Heart left ventricle (tissue), 16 donors: ENCODE data around the gene TAPT1. TPM values are rescaled to one million over a fixed set of nuclear protein-coding genes. Genes with fewer than 3 reads are reported as not detected.

Experiments
- ATAC-seq, 4 donors: fragments of 200-7000 bp; cut with Tn5 transposase; one replicate each; pipeline ENCODE4 v1.9.1; 2020 to 2022; ENCODE audit warnings: moderate library complexity in 4 of 4, mild to moderate bottlenecking in 3 of 4, moderate number of reproducible peaks in 1 of 4
- DNase-seq, 5 donors: peaks; one replicate each; pipeline ENCODE4 v3.0.0-alpha.2; 2020
- H3K27ac ChIP-seq, 12 donors: fragments of 200-600 bp; sonication (generic) in 4 of 12; one replicate each; pipeline versions ENCODE4 v1.5.0 to v1.8.0; 2016 to 2022; ENCODE audit warnings: mild to moderate bottlenecking in 2 of 12
- H3K27me3 ChIP-seq, 9 donors: fragments of 200-600 bp; sonication (generic) in 2 of 9; one replicate each; pipeline versions ENCODE4 v1.5.1 to v1.8.0; 2016 to 2022; ENCODE audit warnings: mild to moderate bottlenecking in 3 of 9
- H3K36me3 ChIP-seq, 9 donors: fragments of 200-600 bp; sonication (generic) in 2 of 9; one replicate each; pipeline versions ENCODE4 v1.5.0 to v1.8.0; 2018 to 2022; ENCODE audit warnings: mild to moderate bottlenecking in 2 of 9
- H3K4me1 ChIP-seq, 12 donors: fragments of 200-600 bp; sonication (generic) in 4 of 12; one replicate each; pipeline versions ENCODE4 v1.5.0 to v1.8.0; 2016 to 2022; ENCODE audit warnings: mild to moderate bottlenecking in 3 of 12
- H3K4me3 ChIP-seq, 12 donors: fragments of 200-600 bp; sonication (generic) in 4 of 12; one replicate each; pipeline versions ENCODE4 v1.5.0 to v1.8.0; 2017 to 2022; ENCODE audit warnings: mild to moderate bottlenecking in 9 of 12, moderate library complexity in 4 of 12
- H3K9me3 ChIP-seq, 12 donors: fragments of 200-600 bp; sonication (generic) in 4 of 12; one replicate each; pipeline versions ENCODE4 v1.5.0 to v1.8.0; 2016 to 2022; ENCODE audit warnings: mild to moderate bottlenecking in 1 of 12
- POLR2A ChIP-seq, 2 donors: fragments of 450-650 bp; IDR thresholded peaks; one replicate each; pipeline ENCODE4 v1.6.1; 2017; ENCODE audit warnings: antibody characterized with exemption in 2 of 2, mild to moderate bottlenecking in 2 of 2, moderate library complexity in 2 of 2
- WGBS, 4 donors: extraction: QIAGEN DNeasy Blood & Tissue Kit in 2 of 4; methylation state at CpG; one replicate each; pipeline versions ENCODE4 v1.1.5 to v1.1.7; 2013 to 2018; 5-methylcytosine and 5-hydroxymethylcytosine counted together
- intact Hi-C, 10 donors: fragments of 100-400 bp; cut with DNase I; formaldehyde crosslinking; loops; one replicate each; pipeline versions ENCODE4 v1.11.1 to v1.14.2; 2022
- polyA plus RNA-seq, 2 donors: library from polyadenylated mRNA; stranded (reverse); fragments of 200-250 nt; gene quantifications; one replicate each; pipeline ENCODE4 v1.2.3, GENCODE V29; 2013
- total RNA-seq, 9 donors: library from RNA; depleted of rRNA in 2 of 9; stranded (reverse); fragments of >200 nt in 2 of 9; fragmentation: NEBNext Ultra II Directional in 3 of 9; extraction: Animal tissue kit (Norgen Biotek cat#: 25700) in 3 of 9; gene quantifications; one replicate each; pipeline versions ENCODE4 v1.1.0 to v1.2.4, GENCODE V29; 2016 to 2023
- TF ChIP-seq, protein P1 (sequence below), 12 donors: fragments of 200-600 bp; sonication (generic) in 4 of 12; IDR thresholded peaks; one replicate each; pipeline versions ENCODE4 v1.5.0 to v1.8.0; 2018 to 2022; ENCODE audit warnings: antibody characterized with exemption in 12 of 12, mild to moderate bottlenecking in 5 of 12
- donor health status: ischemic (EF 13 %, LVEDD 7.1; RV severe dilation, severe dysfunction).
- donor health status: healthy with polysubstance abuse.
- donor health status: DM: no; HTN: yes; CAD: no.
- donor health status: DM: no; HTN: no; CAD: no.
- donor health status: ischemic (EF 25% LVEDD 6.9; RV normal size, moderate dysfunction).
- donor health status: ischemic (EF 25% LVEDD 5.7; RV mildly dilated, moderate dysfunction).
- donor health status: healthy.
- donor health status: DM: yes; HTN: yes; CAD: no.
- donor health status: ischemic (EF 35%, LVEDD 5.7; RV mildly dilated, moderate dysfunction).
- donor health status: nonischemic (EF 11% LVEDD 7.7; RV severe dilation, severe dysfunction).
- donor health status: DM: yes; HTN: yes; CAD: no.
- donor health status: PGD.
- donor health status: ischemic (EF 29% LVEDD 5.4; RV normal size, mild dysfunction).
- donor health status: nonischemic (EF 23%, LVEDD 6.1; RV moderate dilation, normal function).

The TAPT1 gene
- total and polyA plus RNA-seq, 11 donors = 12.3 to 53.4 (median 34.9) TPM

DNA sequence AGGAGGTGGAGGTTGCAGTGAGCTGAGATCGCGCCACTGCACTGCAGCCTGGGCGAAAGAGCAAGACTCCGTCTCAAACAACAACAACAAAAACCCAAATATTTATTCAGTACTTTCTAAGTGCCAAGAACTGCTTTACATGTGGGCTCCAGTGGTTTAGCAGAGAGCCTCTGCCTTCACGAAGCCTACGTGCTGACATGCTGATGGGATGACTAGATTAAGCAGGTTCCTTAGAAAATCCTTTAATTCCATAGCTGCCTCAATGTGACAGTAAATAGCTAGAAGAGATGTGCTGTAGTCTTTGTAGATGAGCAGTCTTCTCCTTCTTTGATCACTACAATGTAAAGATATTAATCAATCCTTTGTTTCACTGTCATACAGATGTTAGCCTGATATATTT, 49.6 kb downstream of the TAPT1 start:
- 95 to 96% (median 96%) methylated on average over 6 of the region's 6 CpGs for WGBS, 4 donors
- no peak for ATAC-seq
- H3K4me1 ChIP-seq = no peaks in the 10 kb centered on the region

DNA sequence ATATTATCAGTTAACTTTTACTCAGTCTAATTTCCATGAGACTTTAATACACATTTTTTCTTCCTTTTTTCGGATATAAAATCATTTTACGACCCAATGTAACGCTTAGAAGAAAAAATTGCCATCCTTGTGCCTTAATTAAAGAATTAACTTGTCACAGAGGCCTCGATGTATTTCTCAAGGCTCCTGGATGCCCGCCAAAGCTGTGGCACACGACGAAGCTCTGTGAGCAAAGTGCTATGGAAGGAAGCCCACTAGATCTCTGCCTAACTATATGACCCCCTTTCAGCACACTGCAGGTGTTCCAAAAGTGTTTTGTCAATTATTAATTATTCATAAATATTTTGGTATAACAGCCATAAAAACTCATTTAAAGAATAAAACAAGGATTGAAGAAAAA, 54.4 kb downstream of the TAPT1 start:
- Histone ChIP-seq H3K4me1 (no peaks in the 10 kb centered on the region), H3K36me3 (peaks cover 0 to 100% (median 93%) of the 10 kb centered on the region in 9 donors)
- 73 to 77% (median 75%) methylated on average over 7 of the region's 7 CpGs for WGBS, 4 donors

More for the DNA sequence above, 49.6 kb downstream of the TAPT1 start:
- TF ChIP-seq POLR2A (IDR thresholded peaks at IDR 0.05) = no peak
- TF ChIP-seq, protein P1, sequence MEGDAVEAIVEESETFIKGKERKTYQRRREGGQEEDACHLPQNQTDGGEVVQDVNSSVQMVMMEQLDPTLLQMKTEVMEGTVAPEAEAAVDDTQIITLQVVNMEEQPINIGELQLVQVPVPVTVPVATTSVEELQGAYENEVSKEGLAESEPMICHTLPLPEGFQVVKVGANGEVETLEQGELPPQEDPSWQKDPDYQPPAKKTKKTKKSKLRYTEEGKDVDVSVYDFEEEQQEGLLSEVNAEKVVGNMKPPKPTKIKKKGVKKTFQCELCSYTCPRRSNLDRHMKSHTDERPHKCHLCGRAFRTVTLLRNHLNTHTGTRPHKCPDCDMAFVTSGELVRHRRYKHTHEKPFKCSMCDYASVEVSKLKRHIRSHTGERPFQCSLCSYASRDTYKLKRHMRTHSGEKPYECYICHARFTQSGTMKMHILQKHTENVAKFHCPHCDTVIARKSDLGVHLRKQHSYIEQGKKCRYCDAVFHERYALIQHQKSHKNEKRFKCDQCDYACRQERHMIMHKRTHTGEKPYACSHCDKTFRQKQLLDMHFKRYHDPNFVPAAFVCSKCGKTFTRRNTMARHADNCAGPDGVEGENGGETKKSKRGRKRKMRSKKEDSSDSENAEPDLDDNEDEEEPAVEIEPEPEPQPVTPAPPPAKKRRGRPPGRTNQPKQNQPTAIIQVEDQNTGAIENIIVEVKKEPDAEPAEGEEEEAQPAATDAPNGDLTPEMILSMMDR (IDR thresholded peaks at IDR 0.05) = no peak
- H3K27me3 ChIP-seq = no peaks in the 10 kb centered on the region
- DNase-seq = no peak
- H3K27ac ChIP-seq = no peak overlapping the region
- no peak overlapping the region for H3K4me3 ChIP-seq
- peaks cover 0 to 100% (median 94%) of the 10 kb centered on the region in 9 donors for H3K36me3 ChIP-seq
- no peaks in the 10 kb centered on the region for H3K9me3 ChIP-seq
- intact Hi-C loops = no loop called here

DNA sequence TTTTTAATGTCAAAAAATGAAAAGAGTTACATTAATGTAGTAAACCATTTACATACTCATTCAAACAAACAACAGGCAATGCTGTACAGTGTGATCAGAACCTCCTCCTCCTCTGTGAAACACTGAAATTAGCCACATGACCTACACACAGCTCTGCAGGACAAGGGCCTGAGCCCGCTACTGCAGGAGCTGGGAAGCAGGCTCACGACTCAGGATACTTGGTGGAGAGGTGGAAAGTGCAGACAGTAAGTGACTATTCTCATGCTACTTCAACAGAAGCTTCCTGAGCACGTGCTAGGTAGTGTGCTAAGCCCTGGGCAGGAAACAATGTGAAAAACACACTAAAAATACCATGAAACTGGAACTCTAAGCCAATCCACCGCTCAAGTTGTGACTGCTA, 56.8 kb downstream of the TAPT1 start:
- no peak for DNase-seq
- no peaks in the 10 kb centered on the region for H3K27me3 ChIP-seq
- no peak overlapping the region for H3K27ac ChIP-seq
- H3K4me3 ChIP-seq = no peak overlapping the region
- TF ChIP-seq, protein P1 (IDR thresholded peaks at IDR 0.05) = no peak
- no peak for TF ChIP-seq POLR2A (IDR thresholded peaks at IDR 0.05)
- intact Hi-C loops = loop anchor here in 3 of 10 donors (10.0 kb wide), 3 partner anchors 115 to 145 kb away; no protein-coding TSS in a partner anchor
- WGBS, 4 donors = 53 to 72% (median 64%) methylated on average over 4 of the region's 4 CpGs
- no peak for ATAC-seq
- no peaks in the 10 kb centered on the region for H3K4me1 ChIP-seq
- no peaks in the 10 kb centered on the region for H3K9me3 ChIP-seq
- H3K36me3 ChIP-seq = peaks cover 0 to 100% (median 94%) of the 10 kb centered on the region in 9 donors

More for the DNA sequence above, 54.4 kb downstream of the TAPT1 start:
- intact Hi-C loops = no loop called here
- no peak for TF ChIP-seq POLR2A (IDR thresholded peaks at IDR 0.05)
- TF ChIP-seq, protein P1 (IDR thresholded peaks at IDR 0.05) = no peak
- no peak overlapping the region for H3K27ac ChIP-seq
- no peak overlapping the region for H3K4me3 ChIP-seq
- no peak for DNase-seq
- no peaks in the 10 kb centered on the region for H3K27me3 ChIP-seq
- ATAC-seq = no peak
- no peaks in the 10 kb centered on the region for H3K9me3 ChIP-seq

DNA sequence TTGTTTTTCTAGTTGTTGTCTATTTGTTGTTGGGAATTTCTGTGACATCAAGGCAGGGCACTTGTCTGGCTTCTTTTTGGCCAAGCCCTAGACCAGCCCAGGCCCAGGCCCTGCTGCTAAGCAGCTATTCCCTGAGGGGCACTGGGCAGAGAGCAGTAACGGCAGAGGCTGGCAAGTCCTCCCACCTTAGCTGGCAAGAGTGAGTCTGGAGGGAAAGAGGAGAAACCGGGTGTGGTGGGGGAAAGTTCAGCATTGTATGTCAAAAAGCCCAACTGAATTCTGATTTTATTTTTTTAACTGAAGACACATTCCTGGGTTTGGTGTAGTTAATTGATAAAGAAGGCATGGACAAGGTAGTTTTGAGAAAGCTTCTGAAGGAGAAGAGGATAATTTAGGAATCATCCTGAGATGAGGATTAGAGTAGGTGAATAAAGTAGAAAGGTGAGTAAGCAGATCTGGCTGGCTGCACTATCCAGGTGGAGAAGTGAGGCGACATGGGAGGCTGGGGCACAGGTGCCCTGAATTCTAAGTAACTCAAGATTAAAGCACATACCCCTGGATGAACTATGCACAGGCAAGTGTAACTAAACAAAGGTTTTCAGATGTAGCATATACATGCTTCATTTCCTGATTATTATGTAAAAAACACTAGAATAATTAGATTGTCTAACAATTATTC, 57.4 kb downstream of the TAPT1 start:
- Histone ChIP-seq H3K4me1 (no peaks in the 10 kb centered on the region), H3K4me3 (no peak overlapping the region), H3K9me3 (no peaks in the 10 kb centered on the region), H3K27ac (no peak overlapping the region), H3K27me3 (no peaks in the 10 kb centered on the region), H3K36me3 (peaks cover 0 to 100% (median 94%) of the 10 kb centered on the region in 9 donors)
- DNase-seq = no peak
- intact Hi-C loops = loop anchor here in 3 of 10 donors (10.0 kb wide), 3 partner anchors 114 to 144 kb away; no protein-coding TSS in a partner anchor
- ATAC-seq = no peak
- TF ChIP-seq, protein P1 (IDR thresholded peaks at IDR 0.05) = no peak
- TF ChIP-seq POLR2A (IDR thresholded peaks at IDR 0.05) = no peak
- 57 to 97% (median 82%) methylated on average over 3 of the region's 3 CpGs for WGBS, 4 donors
